Liver (tissue), 9 donors: ENCODE measurements around the gene MCTP1. TPM values are rescaled to one million over a fixed set of nuclear protein-coding genes. Genes with fewer than 3 reads are reported as not detected.

ENCODE experiments used
- DNase-seq: peaks from one replicate; pipeline ENCODE4 v3.0.0-alpha.2; 2017; ENCODE audit warnings: low spot score
- H3K27ac ChIP-seq, 2 donors: one replicate each; pipeline ENCODE4 v1.7.0; 2013; ENCODE audit warnings: inconsistent platforms in 2 of 2, low read length in 2 of 2, control low read depth in 1 of 2, low read depth in 1 of 2, mild to moderate bottlenecking in 1 of 2
- H3K27me3 ChIP-seq, 4 donors: one replicate each; pipeline versions ENCODE4 v1.6.1 to v1.7.0; 2013; ENCODE audit warnings: low read length in 3 of 4, inconsistent platforms in 1 of 4, mild to moderate bottlenecking in 1 of 4, moderate library complexity in 1 of 4; ENCODE audit not compliant: control insufficient read depth in 4 of 4, insufficient read depth in 4 of 4
- H3K36me3 ChIP-seq, 4 donors: one replicate each; pipeline versions ENCODE4 v1.6.1 to v1.7.0; 2013; ENCODE audit warnings: low read length in 3 of 4, mild to moderate bottlenecking in 3 of 4, low read depth in 1 of 4, moderate library complexity in 1 of 4; ENCODE audit not compliant: control insufficient read depth in 4 of 4, insufficient read depth in 3 of 4
- H3K4me1 ChIP-seq, 4 donors: one replicate each; pipeline versions ENCODE4 v1.6.1 to v1.7.0; 2013; ENCODE audit warnings: low read length in 3 of 4, mild to moderate bottlenecking in 3 of 4, moderate library complexity in 1 of 4; ENCODE audit not compliant: control insufficient read depth in 4 of 4, insufficient read depth in 4 of 4
- H3K4me3 ChIP-seq, 3 donors: one replicate each; pipeline versions ENCODE4 v1.6.1 to v1.7.0; 2013; ENCODE audit warnings: low read length in 3 of 3, control low read depth in 1 of 3, low read depth in 1 of 3, mild to moderate bottlenecking in 1 of 3
- H3K9ac ChIP-seq, 2 donors: one replicate each; pipeline ENCODE4 v1.7.0; 2013; ENCODE audit warnings: low read length in 2 of 2, mild to moderate bottlenecking in 2 of 2, moderate library complexity in 2 of 2, control low read depth in 1 of 2, low read depth in 1 of 2
- H3K9me3 ChIP-seq, 4 donors: one replicate each; pipeline versions ENCODE4 v1.6.1 to v1.7.0; 2013; ENCODE audit warnings: low read length in 3 of 4; ENCODE audit not compliant: control insufficient read depth in 4 of 4
- ATF3 ChIP-seq: IDR thresholded peaks from 2 replicates; pipeline ENCODE4 v1.6.1; 2016; ENCODE audit warnings: antibody characterized with exemption
- EGR1 ChIP-seq, 2 donors: IDR thresholded peaks; 2 replicates each; pipeline ENCODE4 v1.6.1; 2016 to 2018; ENCODE audit warnings: antibody characterized with exemption in 2 of 2, low read depth in 2 of 2
- GABPA ChIP-seq, 2 donors: IDR thresholded peaks in 1 of 2; conservative IDR thresholded peaks in 1 of 2; 2 replicates each; pipeline ENCODE4 v1.6.1; 2016; ENCODE audit warnings: antibody characterized with exemption in 2 of 2, mild to moderate bottlenecking in 1 of 2, moderate library complexity in 1 of 2
- HNF4G ChIP-seq: IDR thresholded peaks from 2 replicates; pipeline ENCODE4 v1.6.1; 2016; ENCODE audit warnings: antibody characterized with exemption
- MAX ChIP-seq: IDR thresholded peaks from 2 replicates; pipeline ENCODE4 v1.6.1; 2016; ENCODE audit warnings: antibody characterized with exemption
- NR2F2 ChIP-seq: IDR thresholded peaks from 2 replicates; pipeline ENCODE4 v1.6.1; 2016; ENCODE audit warnings: antibody characterized with exemption
- RAD21 ChIP-seq, 2 donors: IDR thresholded peaks; 2 replicates each; pipeline ENCODE4 v1.6.1; 2016; ENCODE audit warnings: antibody characterized with exemption in 2 of 2, mild to moderate bottlenecking in 2 of 2
- REST ChIP-seq: IDR thresholded peaks from 2 replicates; pipeline ENCODE4 v1.6.1; 2016; ENCODE audit warnings: antibody characterized with exemption, mild to moderate bottlenecking
- RXRA ChIP-seq, 2 donors: IDR thresholded peaks; 2 replicates each; pipeline ENCODE4 v1.6.1; 2017 to 2018; ENCODE audit warnings: antibody characterized with exemption in 2 of 2, mild to moderate bottlenecking in 1 of 2
- SP1 ChIP-seq: IDR thresholded peaks from 2 replicates; pipeline ENCODE4 v1.6.1; 2018; ENCODE audit warnings: antibody characterized with exemption, mild to moderate bottlenecking
- TAF1 ChIP-seq: conservative IDR thresholded peaks from 2 replicates; pipeline ENCODE4 v1.6.1; 2016; ENCODE audit warnings: antibody characterized with exemption, mild to moderate bottlenecking
- YY1 ChIP-seq: IDR thresholded peaks from 2 replicates; pipeline ENCODE4 v1.6.1; 2016; ENCODE audit warnings: antibody characterized with exemption, mild to moderate bottlenecking
- ZBTB33 ChIP-seq: IDR thresholded peaks from 2 replicates; pipeline ENCODE4 v1.6.1; 2016; ENCODE audit warnings: antibody characterized with exemption
- WGBS: extraction: QIAGEN DNeasy Blood & Tissue Kit; methylation state at CpG from one replicate; pipeline ENCODE4 v1.1.7; 2013; 5-methylcytosine and 5-hydroxymethylcytosine counted together
- polyA plus RNA-seq, 2 donors: library from polyadenylated mRNA; stranded (reverse) in 1 of 2; unstranded in 1 of 2; fragments of 200-250 nt in 1 of 2; fragments of >200 nt in 1 of 2; fragmentation: Nextera tagmentation in 1 of 2; extraction: Ambion mirVana in 1 of 2; gene quantifications; one replicate each; pipeline versions ENCODE4 v1.2.1 to v1.2.3, GENCODE V29; 2013 to 2015
- total RNA-seq, 2 donors: library from RNA; depleted of rRNA; stranded (reverse); fragments of >200 nt; gene quantifications; one replicate each; pipeline ENCODE4 v1.2.3, GENCODE V29; 2014
- donor health status: healthy.
- donor health status: healthy.
- donor health status: healthy.
- donor health status: healthy.
- donor health status: healthy.

Gene MCTP1
- total and polyA plus RNA-seq, 4 donors: 0.67 to 7.6 (median 4.3) TPM

- H3K27ac ChIP-seq: no peak overlapping the region
- no peak for DNase-seq
- H3K4me3 ChIP-seq: no peak overlapping the region
- WGBS: 77% methylated on average over 2 of the region's 2 CpGs
- H3K36me3 ChIP-seq: no peaks in the 10 kb centered on the region
- H3K4me1 ChIP-seq: no peaks in the 10 kb centered on the region
- no peaks in the 10 kb centered on the region for H3K9me3 ChIP-seq
- H3K9ac ChIP-seq: no peak overlapping the region
- no peak for TF ChIP-seq YY1
- TF ChIP-seq RXRA (IDR thresholded peaks at IDR 0.05): no peak
- TF ChIP-seq ATF3: no peak
- no peak for TF ChIP-seq HNF4G
- no peak for TF ChIP-seq GABPA (IDR thresholded peaks at IDR 0.05 in 1 of 2, conservative IDR thresholded peaks at IDR 0.05 in 1 of 2)
- TF ChIP-seq MAX: no peak
- no peak for TF ChIP-seq EGR1 (IDR thresholded peaks at IDR 0.05; ENCODE audit: low read depth in 2 of 2)
- no peak for TF ChIP-seq REST
- no peak for TF ChIP-seq RAD21 (IDR thresholded peaks at IDR 0.05)
- H3K27me3 ChIP-seq: no peaks in the 10 kb centered on the region
These were observed 62.1 kb downstream of the MCTP1 start for GRCh38 chr5:95222836-95223235.

- Histone ChIP-seq H3K27ac (no peak overlapping the region), H3K27me3 (peaks cover 0 to 3% (median 0%) of the 10 kb centered on the region in 4 donors), H3K36me3 (no peaks in the 10 kb centered on the region), H3K4me3 (no peak overlapping the region), H3K9ac (no peak overlapping the region), H3K4me1 (no peaks in the 10 kb centered on the region), H3K9me3 (no peaks in the 10 kb centered on the region)
- DNase-seq: no peak
- 85% methylated on average over 2 of the region's 2 CpGs for WGBS
- TF ChIP-seq RXRA (IDR thresholded peaks at IDR 0.05) (no peak), ZBTB33 (no peak), RAD21 (IDR thresholded peaks at IDR 0.05) (no peak), EGR1 (IDR thresholded peaks at IDR 0.05; ENCODE audit: low read depth in 2 of 2) (no peak), ATF3 (no peak), NR2F2 (no peak), YY1 (no peak), TAF1 (no peak), SP1 (no peak)
These were observed 63.7 kb downstream of the MCTP1 start for GRCh38 chr5:95221234-95221633.
